ENCODE measurements around the gene ANKRD10.
A peak's percentile ranks its signal among the peaks of the same experiment; 100 is the strongest.

Gene ANKRD10

DNA sequence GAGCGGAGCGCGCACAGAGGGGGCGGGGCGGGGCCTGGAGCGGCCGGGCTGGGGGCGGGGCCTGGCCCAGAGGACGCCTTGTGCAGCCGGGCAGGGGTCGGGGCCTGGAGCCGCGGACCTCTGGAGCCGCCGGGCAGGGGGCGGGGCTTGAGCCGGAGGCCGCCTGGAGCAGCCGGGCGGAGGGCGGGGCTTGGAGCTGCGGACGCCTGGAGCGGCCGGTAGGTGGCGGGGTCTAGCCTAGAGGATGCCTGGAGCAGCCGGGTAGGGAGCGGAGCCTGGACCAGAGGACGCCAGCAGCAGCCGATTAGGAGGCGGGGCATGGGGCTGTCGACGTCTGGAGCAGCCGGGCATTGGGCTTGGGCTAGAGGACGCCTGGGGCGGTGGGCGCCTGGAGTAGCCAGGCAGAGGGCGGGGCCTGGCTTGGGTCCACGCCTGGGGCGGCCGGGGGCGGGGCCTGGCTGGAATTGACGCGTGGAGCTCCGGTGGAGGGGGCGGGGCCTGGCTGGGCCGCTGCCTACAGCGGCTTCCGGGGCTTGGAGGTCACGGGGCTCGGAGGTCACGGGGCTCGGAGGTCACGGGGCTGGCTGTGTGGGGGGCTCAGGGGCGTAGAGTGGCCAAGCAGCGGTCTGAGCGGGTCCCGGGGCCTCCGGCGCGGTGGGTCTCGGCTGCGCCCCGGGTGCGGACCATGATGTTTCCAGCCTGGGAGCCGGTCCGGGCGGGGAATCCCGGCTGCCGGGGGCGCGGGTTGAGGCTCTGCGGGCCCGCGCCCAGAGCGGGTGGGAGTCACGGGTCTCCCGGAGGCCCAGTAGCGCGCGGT lies at the start of gene ANKRD10:
Gene ANKRD10, minus strand, starts transcription at position 13 of the 817 bp plus-strand sequence. CDS start 135 bp downstream, outside the sequence.
- TF ChIP-seq, protein P1, sequence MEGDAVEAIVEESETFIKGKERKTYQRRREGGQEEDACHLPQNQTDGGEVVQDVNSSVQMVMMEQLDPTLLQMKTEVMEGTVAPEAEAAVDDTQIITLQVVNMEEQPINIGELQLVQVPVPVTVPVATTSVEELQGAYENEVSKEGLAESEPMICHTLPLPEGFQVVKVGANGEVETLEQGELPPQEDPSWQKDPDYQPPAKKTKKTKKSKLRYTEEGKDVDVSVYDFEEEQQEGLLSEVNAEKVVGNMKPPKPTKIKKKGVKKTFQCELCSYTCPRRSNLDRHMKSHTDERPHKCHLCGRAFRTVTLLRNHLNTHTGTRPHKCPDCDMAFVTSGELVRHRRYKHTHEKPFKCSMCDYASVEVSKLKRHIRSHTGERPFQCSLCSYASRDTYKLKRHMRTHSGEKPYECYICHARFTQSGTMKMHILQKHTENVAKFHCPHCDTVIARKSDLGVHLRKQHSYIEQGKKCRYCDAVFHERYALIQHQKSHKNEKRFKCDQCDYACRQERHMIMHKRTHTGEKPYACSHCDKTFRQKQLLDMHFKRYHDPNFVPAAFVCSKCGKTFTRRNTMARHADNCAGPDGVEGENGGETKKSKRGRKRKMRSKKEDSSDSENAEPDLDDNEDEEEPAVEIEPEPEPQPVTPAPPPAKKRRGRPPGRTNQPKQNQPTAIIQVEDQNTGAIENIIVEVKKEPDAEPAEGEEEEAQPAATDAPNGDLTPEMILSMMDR (IDR thresholded peaks at IDR 0.05; ENCODE audit: borderline replicate concordance, extremely low read depth, low read length, poor library complexity, severe bottlenecking) = peak; percentile 78
- no peak for TF ChIP-seq EZH2 (IDR thresholded peaks at IDR 0.05; ENCODE audit: borderline replicate concordance, low read depth, low read length, severe bottlenecking)
- Histone ChIP-seq H3K4me2 (ENCODE audit: insufficient read depth, low read length) (peak within 1 kb of the TSS; percentile 76), H3K9me3 (ENCODE audit: insufficient read depth, low read length, severe bottlenecking) (no peaks in the 10 kb centered on the region), H3K4me1 (ENCODE audit: insufficient read depth, low read length) (peaks cover 41% of the 10 kb centered on the region), H3K4me3 (ENCODE audit: low read depth in 1 of 2, low read length in 2 of 2) (peak within 1 kb of the TSS; percentile 74 to 85), H3K27ac (ENCODE audit: low read length) (peak within 1 kb of the TSS; percentile 91), H3K36me3 (ENCODE audit: insufficient read depth, low read length) (peaks cover 16% of the 10 kb centered on the region), H3K79me2 (ENCODE audit: insufficient read depth, low read length) (peaks cover 58% of the 10 kb centered on the region), H2AFZ (ENCODE audit: low read depth, low read length) (peak within 1 kb of the TSS; percentile 72), H3K9ac (ENCODE audit: low read depth, low read length) (peak within 1 kb of the TSS; percentile 94), H4K20me1 (ENCODE audit: insufficient read depth, low read length) (peaks cover 32% of the 10 kb centered on the region), H3K27me3 (ENCODE audit: insufficient read depth, low read length, poor library complexity) (no peaks in the 10 kb centered on the region)
- peak; percentile 97 for DNase-seq
- ATAC-seq (ENCODE audit: insufficient read depth, low read depth) = peak; percentile 78

DNA sequence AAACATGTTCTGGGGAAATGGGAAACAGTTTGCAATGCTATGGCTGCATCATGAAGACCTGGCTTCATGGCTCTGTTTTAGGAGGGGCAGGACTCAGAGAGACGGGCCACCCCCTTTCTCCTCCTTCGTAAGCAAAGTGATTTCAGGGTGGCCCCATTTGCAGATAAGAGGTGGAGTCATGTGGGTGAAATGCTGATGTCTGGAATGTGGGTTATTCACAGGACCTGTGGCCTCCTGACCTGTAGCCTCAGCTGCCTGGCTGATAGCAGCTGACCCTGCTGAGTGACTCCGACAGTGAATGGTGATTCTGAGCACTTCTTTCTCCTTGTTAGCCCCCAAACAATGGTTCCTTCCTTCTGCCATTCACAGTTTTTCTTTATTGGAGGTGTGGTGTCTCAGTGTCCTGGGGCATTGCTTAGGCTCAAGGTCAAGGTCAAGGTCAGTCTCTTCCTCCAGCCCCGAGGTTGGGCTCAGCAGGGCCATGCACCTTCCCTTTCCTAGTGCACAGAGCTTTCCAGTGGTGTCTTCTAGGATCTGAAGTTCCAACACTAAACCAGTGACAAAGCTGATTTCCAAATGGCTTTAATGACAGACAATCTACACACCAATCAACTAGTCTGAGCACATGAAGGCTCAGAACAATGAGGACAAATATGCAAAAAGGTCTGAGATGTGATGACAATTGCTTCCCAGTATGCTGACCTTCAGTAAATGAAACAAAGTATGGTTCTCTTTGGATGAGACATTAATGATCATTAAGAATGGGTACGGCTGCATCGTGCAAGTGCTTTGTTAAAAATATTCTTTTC lies 49.6 kb upstream of the ANKRD10 start:
- H3K9ac ChIP-seq (ENCODE audit: low read depth, low read length) = no peak overlapping the region
- no peak overlapping the region for H2AFZ ChIP-seq (ENCODE audit: low read depth, low read length)
- H3K27me3 ChIP-seq (ENCODE audit: insufficient read depth, low read length, poor library complexity) = no peaks in the 10 kb centered on the region
- no peaks in the 10 kb centered on the region for H3K4me1 ChIP-seq (ENCODE audit: insufficient read depth, low read length)
- TF ChIP-seq EZH2 (IDR thresholded peaks at IDR 0.05; ENCODE audit: borderline replicate concordance, low read depth, low read length, severe bottlenecking) = no peak
- TF ChIP-seq, protein P1 (IDR thresholded peaks at IDR 0.05; ENCODE audit: borderline replicate concordance, extremely low read depth, low read length, poor library complexity, severe bottlenecking) = no peak
- ATAC-seq (ENCODE audit: insufficient read depth, low read depth) = no peak
- H4K20me1 ChIP-seq (ENCODE audit: insufficient read depth, low read length) = no peaks in the 10 kb centered on the region
- H3K4me3 ChIP-seq (ENCODE audit: low read depth in 1 of 2, low read length in 2 of 2) = no peak overlapping the region
- no peaks in the 10 kb centered on the region for H3K36me3 ChIP-seq (ENCODE audit: insufficient read depth, low read length)
- no peaks in the 10 kb centered on the region for H3K79me2 ChIP-seq (ENCODE audit: insufficient read depth, low read length)
- H3K27ac ChIP-seq (ENCODE audit: low read length) = no peak overlapping the region
- no peak for DNase-seq
- H3K4me2 ChIP-seq (ENCODE audit: insufficient read depth, low read length) = no peak overlapping the region
- peaks cover 39% of the 10 kb centered on the region for H3K9me3 ChIP-seq (ENCODE audit: insufficient read depth, low read length, severe bottlenecking)

DNA sequence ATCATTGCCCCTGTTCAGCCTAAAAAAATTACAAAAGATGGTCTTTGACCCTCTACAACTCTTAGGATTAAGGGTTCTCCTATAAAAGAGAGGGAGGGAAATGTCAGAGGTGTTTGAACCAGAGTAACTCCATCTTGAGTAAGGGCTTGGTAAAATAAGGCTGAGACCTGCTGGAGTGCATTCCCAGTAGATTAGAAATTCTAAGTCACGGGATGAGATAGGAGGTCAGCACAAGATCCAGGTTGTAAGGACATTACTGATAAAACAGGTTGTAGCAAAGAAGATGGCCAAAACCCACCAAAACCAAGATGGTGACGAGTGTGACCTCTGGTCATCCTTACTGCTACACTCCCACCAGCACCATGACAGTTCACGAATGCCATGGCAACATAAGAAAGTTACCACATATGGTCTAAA lies 48.7 kb upstream of the ANKRD10 start:
- peaks cover 39% of the 10 kb centered on the region for H3K9me3 ChIP-seq (ENCODE audit: insufficient read depth, low read length, severe bottlenecking)
- no peak overlapping the region for H2AFZ ChIP-seq (ENCODE audit: low read depth, low read length)
- no peak for ATAC-seq (ENCODE audit: insufficient read depth, low read depth)
- H3K79me2 ChIP-seq (ENCODE audit: insufficient read depth, low read length) = no peaks in the 10 kb centered on the region
- no peaks in the 10 kb centered on the region for H4K20me1 ChIP-seq (ENCODE audit: insufficient read depth, low read length)
- no peak overlapping the region for H3K9ac ChIP-seq (ENCODE audit: low read depth, low read length)
- no peak overlapping the region for H3K4me2 ChIP-seq (ENCODE audit: insufficient read depth, low read length)
- no peaks in the 10 kb centered on the region for H3K27me3 ChIP-seq (ENCODE audit: insufficient read depth, low read length, poor library complexity)
- no peak for DNase-seq
- TF ChIP-seq, protein P1 (IDR thresholded peaks at IDR 0.05; ENCODE audit: borderline replicate concordance, extremely low read depth, low read length, poor library complexity, severe bottlenecking) = no peak
- TF ChIP-seq EZH2 (IDR thresholded peaks at IDR 0.05; ENCODE audit: borderline replicate concordance, low read depth, low read length, severe bottlenecking) = no peak
- no peaks in the 10 kb centered on the region for H3K36me3 ChIP-seq (ENCODE audit: insufficient read depth, low read length)
- no peaks in the 10 kb centered on the region for H3K4me1 ChIP-seq (ENCODE audit: insufficient read depth, low read length)
- no peak overlapping the region for H3K27ac ChIP-seq (ENCODE audit: low read length)
- no peak overlapping the region for H3K4me3 ChIP-seq (ENCODE audit: low read depth in 1 of 2, low read length in 2 of 2)
